Measurements from ENCODE around the gene IDI1.

The IDI1 gene

DNA sequence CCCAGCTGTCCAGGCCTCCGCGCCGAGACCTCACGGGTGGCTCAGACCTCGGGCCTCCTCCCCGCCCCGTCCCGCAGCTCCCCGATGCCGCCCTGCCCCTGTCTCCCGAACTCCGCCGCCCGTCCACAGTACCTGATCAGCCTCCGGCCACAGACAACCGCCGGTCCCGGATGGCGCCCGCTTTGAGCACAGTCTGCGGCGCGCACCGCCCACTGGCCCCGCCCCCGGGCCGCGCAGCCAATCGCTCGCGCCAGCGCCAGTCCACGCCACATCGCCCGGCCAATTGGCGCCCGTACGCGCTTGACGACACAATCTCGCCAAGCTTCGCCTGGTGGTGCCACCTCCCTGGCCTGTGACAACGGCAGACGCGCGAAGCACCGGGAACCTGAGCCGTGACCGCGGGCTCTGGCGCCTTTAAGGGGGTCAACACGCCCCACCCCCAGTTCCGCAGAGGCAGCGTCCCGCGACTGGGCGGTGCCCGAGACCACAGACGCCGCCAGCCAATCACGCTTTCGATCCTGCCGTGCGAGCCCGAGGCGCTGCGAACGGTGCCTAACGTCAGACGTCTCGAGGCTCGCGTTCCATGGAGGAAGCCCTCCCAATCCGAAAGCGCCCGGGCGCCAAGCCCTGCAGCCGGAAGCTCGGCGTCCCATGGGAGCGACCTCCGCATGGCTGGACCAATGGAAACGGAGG is at the start of gene IDI1:
Gene IDI1 (minus strand): TSS at position 388 of the 693 bp plus-strand sequence. CDS start 116 bp downstream, at position 272.
- Histone ChIP-seq H3K27ac (ENCODE audit: low read depth, low read length) (peak within 1 kb of the TSS; percentile 100), H3K36me3 (ENCODE audit: control insufficient read depth, insufficient read depth, low read length) (no peaks in the 10 kb centered on the region), H3K4me1 (ENCODE audit: control insufficient read depth, insufficient read depth, low read length) (peaks cover 14% of the 10 kb centered on the region), H3K4me3 (ENCODE audit: low read length) (peak within 1 kb of the TSS; percentile 96), H3K27me3 (ENCODE audit: control insufficient read depth, insufficient read depth, low read length) (no peaks in the 10 kb centered on the region), H3K9ac (ENCODE audit: low read length) (peak within 1 kb of the TSS; percentile 87)

DNA sequence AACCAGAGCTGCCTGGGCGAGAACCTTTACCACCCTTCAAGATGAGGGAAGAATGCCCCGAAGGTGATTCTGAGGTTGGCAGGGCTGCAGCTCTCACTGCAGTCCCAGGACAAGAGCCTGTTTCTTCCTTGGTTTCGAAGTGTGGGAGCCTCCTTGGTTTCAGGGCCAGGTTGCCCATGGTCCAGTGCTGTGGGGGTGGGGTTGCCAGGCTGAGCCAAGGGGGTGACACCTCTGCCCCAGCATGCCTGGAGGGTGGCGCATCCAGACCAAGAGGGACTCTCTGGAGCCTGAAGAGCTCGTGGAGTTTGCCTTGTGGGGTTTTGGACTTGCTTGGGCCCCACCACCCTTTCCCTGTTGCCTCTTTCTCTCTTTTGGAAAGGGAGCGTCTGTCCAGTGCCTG is 48.5 kb upstream of the IDI1 start:
- Histone ChIP-seq H3K27ac (ENCODE audit: low read depth, low read length) (no peak overlapping the region), H3K9ac (ENCODE audit: low read length) (no peak overlapping the region), H3K4me3 (ENCODE audit: low read length) (no peak overlapping the region), H3K27me3 (ENCODE audit: control insufficient read depth, insufficient read depth, low read length) (no peaks in the 10 kb centered on the region), H3K36me3 (ENCODE audit: control insufficient read depth, insufficient read depth, low read length) (peaks cover 25% of the 10 kb centered on the region), H3K4me1 (ENCODE audit: control insufficient read depth, insufficient read depth, low read length) (peaks cover 5% of the 10 kb centered on the region)

DNA sequence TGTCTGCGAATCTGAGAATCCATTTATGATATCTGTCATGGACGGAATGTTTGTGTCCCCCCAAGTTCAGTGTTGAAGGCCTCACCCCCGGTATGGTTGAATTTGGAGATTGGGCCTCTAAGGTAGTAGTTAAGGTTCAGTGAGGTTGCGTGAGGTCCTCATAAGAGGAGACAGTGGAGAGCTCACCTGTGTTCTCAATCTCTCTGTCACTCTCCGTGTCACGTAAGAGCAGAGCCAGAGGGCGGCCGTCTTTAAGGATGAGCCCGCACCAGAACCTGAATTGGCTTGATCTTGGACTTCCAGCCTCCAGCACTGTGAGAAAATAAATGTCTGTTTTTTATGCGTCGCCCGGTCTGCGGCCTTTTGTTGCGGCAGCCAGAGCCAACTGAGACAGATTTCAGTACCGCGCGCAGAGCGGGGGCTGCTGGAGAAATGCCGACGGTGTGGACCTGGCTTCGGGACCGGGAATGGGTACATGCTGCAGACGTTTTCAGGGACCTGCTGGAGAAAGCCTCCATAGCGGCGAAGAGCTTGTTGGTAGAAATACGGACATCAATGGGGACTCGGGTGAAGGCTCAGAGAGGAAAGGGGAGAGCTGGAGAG is 47.5 kb upstream of the IDI1 start:
- Histone ChIP-seq H3K36me3 (ENCODE audit: control insufficient read depth, insufficient read depth, low read length) (peaks cover 22% of the 10 kb centered on the region), H3K9ac (ENCODE audit: low read length) (no peak overlapping the region), H3K27ac (ENCODE audit: low read depth, low read length) (no peak overlapping the region), H3K27me3 (ENCODE audit: control insufficient read depth, insufficient read depth, low read length) (no peaks in the 10 kb centered on the region), H3K4me1 (ENCODE audit: control insufficient read depth, insufficient read depth, low read length) (peaks cover 5% of the 10 kb centered on the region), H3K4me3 (ENCODE audit: low read length) (no peak overlapping the region)

DNA sequence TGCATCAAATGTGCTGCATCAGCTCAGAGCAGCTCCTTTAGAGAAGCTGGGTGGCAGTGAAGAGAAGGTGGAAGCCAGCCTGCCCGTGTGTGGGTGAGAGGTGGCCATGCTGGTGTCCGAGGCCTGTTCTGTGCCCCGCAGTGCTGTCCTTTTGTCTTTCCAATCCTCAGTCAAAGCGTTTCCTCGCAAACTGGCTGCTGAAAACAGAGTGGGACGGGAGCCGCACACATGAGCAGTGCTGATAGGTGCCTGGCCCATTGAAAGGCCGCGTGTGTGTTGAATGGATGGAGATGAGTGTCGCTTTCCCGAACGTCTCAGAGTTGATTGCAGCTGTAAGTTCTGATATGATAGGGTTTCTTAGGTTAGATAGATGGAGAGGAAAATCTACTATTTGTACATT is 46.6 kb upstream of the IDI1 start:
- Histone ChIP-seq H3K4me3 (ENCODE audit: low read length) (no peak overlapping the region), H3K27me3 (ENCODE audit: control insufficient read depth, insufficient read depth, low read length) (no peaks in the 10 kb centered on the region), H3K9ac (ENCODE audit: low read length) (no peak overlapping the region), H3K4me1 (ENCODE audit: control insufficient read depth, insufficient read depth, low read length) (peaks cover 5% of the 10 kb centered on the region), H3K36me3 (ENCODE audit: control insufficient read depth, insufficient read depth, low read length) (peaks cover 26% of the 10 kb centered on the region), H3K27ac (ENCODE audit: low read depth, low read length) (no peak overlapping the region)

DNA sequence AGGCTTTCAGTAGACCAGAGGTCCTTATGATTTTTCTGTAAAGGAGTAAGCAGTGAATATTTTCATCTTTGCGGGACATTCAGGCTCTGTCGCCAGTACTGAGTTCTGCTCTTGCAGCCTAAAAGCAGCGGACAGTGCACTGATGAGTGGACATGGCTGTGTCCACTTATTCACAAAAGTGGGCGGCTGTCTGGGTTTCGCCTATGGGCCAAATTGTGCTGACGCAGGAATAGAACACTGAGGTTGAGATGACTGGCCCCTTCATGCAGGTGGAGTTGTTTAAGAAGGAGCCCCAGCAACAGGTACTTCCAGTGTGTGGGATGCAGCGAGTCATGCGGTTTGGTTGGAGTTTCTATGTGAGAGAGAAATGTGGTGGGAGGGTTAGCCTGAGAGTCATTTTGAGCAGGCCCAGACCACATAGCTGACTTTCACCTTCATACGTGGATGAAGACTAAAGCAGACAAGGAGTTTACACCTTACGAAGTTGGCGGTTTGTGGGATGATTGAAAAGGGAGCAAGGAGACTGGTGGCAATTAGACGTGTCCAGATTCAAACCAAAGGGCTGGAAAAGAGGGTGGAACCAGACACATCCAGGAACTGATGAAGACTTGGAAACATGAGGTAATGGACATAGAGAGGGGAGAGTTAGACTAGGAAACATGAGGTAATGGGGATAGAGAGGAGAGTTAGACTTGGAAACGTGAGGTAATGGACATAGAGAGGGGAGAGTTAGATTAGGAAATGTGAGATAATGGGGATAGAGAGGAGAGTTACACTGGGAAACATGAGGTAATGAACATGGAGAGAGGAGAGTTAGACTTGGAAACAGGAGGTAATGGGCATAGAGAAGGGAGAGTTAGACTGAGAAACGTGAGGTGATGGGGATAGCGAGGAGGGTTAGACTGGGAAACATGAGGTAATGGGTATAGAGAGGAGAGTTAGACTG is 45.5 kb upstream of the IDI1 start:
- H3K27me3 ChIP-seq (ENCODE audit: control insufficient read depth, insufficient read depth, low read length) = no peaks in the 10 kb centered on the region
- no peak overlapping the region for H3K9ac ChIP-seq (ENCODE audit: low read length)
- H3K36me3 ChIP-seq (ENCODE audit: control insufficient read depth, insufficient read depth, low read length) = peaks cover 25% of the 10 kb centered on the region

DNA sequence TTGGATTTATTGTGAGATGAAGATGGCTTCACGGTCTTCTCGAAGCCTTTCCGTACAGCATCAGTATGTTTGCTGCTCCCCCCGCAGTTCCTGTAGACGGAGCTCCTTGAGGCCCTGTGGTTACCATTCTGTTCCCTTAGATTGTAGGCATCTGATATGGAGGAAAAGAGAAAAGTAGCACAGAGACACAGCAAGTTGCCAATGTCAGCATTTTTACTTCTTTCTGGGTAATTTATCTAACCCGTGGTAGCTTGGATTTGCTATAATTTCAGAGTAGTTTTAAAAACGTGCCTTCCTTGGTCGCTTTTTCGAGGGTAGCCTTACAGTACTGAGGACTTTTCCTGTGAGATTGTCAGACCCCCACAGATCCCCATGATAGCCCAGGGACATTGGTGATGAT is 44.8 kb upstream of the IDI1 start:
- no peaks in the 10 kb centered on the region for H3K27me3 ChIP-seq (ENCODE audit: control insufficient read depth, insufficient read depth, low read length)
- peaks cover under 1% of the 10 kb centered on the region for H3K4me1 ChIP-seq (ENCODE audit: control insufficient read depth, insufficient read depth, low read length)
- peaks cover 32% of the 10 kb centered on the region for H3K36me3 ChIP-seq (ENCODE audit: control insufficient read depth, insufficient read depth, low read length)
- H3K9ac ChIP-seq (ENCODE audit: low read length) = no peak overlapping the region
- no peak overlapping the region for H3K4me3 ChIP-seq (ENCODE audit: low read length)
- no peak overlapping the region for H3K27ac ChIP-seq (ENCODE audit: low read depth, low read length)

More for the DNA sequence above, 45.5 kb upstream of the IDI1 start:
- Histone ChIP-seq H3K4me1 (ENCODE audit: control insufficient read depth, insufficient read depth, low read length) (peaks cover 5% of the 10 kb centered on the region), H3K27ac (ENCODE audit: low read depth, low read length) (no peak overlapping the region), H3K4me3 (ENCODE audit: low read length) (no peak overlapping the region)

DNA sequence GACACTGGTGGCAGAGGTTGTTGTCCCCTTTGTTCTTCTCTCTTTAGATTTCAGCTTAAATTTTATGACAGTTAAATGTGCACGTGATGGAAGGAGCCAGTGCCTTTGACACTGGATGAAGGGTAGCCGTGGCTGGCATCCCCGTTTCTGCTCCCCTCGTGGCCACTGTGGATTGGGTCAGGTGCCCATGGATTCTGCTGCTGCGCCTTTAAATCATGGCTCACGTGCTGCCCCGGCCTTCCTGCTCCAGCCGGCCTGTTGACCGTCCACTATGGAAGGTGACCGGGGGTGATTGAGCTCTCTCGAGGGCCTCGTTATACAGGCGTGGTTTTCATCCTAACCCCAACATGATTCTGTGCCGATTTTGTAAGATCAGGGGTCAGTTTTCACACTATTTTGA is 41.8 kb upstream of the IDI1 start:
- Histone ChIP-seq H3K27me3 (ENCODE audit: control insufficient read depth, insufficient read depth, low read length) (no peaks in the 10 kb centered on the region), H3K4me3 (ENCODE audit: low read length) (no peak overlapping the region), H3K36me3 (ENCODE audit: control insufficient read depth, insufficient read depth, low read length) (peaks cover 40% of the 10 kb centered on the region), H3K4me1 (ENCODE audit: control insufficient read depth, insufficient read depth, low read length) (no peaks in the 10 kb centered on the region), H3K9ac (ENCODE audit: low read length) (no peak overlapping the region), H3K27ac (ENCODE audit: low read depth, low read length) (no peak overlapping the region)

DNA sequence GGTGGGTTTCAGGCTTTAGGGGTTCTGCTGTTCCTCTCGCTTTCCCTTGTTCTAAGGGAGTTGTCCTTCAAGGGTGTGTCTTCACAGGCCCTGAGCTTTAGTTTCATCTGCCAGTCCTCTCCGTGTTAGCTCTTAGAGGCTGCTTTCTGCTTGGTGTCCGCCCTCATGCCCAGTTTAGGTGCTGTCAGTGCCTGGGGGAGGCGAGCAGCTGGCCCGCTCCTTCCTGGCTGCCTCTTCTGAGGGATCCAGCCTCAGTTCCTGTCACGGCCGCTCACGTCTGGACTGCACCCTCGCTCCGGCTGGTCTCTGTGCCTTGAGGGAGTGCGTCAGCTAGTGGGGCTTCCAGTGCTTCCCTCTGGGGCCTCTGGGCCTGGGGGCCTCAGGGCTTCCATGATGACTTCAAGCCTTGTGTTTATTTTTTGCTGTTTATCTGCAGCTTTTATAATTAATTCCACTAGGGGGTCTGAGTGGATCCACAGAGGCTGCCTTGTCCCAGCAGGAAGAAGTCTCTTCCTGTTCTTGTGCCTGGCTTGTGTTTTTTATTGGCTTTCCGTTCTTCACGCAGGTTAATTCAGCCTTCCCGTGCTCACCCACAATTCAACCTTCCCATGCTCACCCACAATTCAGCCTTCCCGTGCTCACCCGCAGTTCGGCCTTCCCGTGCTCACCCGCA is 40.2 kb upstream of the IDI1 start:
- Histone ChIP-seq H3K27ac (ENCODE audit: low read depth, low read length) (no peak overlapping the region), H3K36me3 (ENCODE audit: control insufficient read depth, insufficient read depth, low read length) (peaks cover 42% of the 10 kb centered on the region), H3K27me3 (ENCODE audit: control insufficient read depth, insufficient read depth, low read length) (no peaks in the 10 kb centered on the region), H3K9ac (ENCODE audit: low read length) (no peak overlapping the region), H3K4me1 (ENCODE audit: control insufficient read depth, insufficient read depth, low read length) (no peaks in the 10 kb centered on the region), H3K4me3 (ENCODE audit: low read length) (no peak overlapping the region)

DNA sequence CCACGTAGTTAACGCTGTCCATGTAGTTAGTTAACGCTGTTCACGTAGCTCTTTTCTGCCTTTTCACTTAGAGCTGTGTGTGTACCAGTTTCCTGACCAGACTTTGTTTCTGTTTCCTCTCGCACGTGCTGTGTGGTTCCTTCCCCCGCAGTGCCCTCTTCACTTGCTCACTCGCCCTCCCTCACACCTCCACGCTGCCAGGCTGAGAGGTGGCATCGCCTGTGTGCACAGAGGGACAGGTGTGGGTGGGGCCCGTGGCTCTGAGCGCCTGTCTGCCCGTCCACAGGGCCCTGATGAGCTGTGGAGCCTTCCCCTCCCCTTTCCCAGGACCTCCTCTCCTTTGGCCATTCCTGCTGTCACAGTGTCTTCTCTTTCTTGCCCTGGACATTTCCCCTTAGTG is 37.9 kb upstream of the IDI1 start:
- H3K36me3 ChIP-seq (ENCODE audit: control insufficient read depth, insufficient read depth, low read length) = peaks cover 47% of the 10 kb centered on the region

DNA sequence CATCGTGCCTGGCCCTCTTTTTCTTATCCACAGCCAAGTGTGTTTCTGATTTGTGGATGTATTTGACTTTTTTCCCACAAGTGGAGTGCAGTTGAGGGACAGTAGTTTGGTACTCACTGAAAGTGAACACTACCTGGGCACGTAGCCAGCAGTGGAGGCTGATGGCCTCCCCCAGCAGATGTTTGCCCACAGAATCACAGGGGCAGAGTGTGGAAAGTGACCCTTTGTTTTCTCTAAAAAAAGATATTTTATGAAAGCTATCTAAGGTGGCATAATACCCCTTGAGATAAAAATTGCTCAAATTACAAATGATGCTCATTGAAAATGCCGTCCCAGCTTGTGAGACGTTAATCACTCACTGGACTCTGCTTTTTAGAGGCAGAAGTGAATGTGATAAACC is 36.3 kb upstream of the IDI1 start:
- Histone ChIP-seq H3K4me3 (ENCODE audit: low read length) (no peak overlapping the region), H3K36me3 (ENCODE audit: control insufficient read depth, insufficient read depth, low read length) (peaks cover 36% of the 10 kb centered on the region)

More for the DNA sequence above, 37.9 kb upstream of the IDI1 start:
- Histone ChIP-seq H3K27me3 (ENCODE audit: control insufficient read depth, insufficient read depth, low read length) (no peaks in the 10 kb centered on the region), H3K4me3 (ENCODE audit: low read length) (no peak overlapping the region), H3K9ac (ENCODE audit: low read length) (no peak overlapping the region), H3K27ac (ENCODE audit: low read depth, low read length) (no peak overlapping the region), H3K4me1 (ENCODE audit: control insufficient read depth, insufficient read depth, low read length) (no peaks in the 10 kb centered on the region)

DNA sequence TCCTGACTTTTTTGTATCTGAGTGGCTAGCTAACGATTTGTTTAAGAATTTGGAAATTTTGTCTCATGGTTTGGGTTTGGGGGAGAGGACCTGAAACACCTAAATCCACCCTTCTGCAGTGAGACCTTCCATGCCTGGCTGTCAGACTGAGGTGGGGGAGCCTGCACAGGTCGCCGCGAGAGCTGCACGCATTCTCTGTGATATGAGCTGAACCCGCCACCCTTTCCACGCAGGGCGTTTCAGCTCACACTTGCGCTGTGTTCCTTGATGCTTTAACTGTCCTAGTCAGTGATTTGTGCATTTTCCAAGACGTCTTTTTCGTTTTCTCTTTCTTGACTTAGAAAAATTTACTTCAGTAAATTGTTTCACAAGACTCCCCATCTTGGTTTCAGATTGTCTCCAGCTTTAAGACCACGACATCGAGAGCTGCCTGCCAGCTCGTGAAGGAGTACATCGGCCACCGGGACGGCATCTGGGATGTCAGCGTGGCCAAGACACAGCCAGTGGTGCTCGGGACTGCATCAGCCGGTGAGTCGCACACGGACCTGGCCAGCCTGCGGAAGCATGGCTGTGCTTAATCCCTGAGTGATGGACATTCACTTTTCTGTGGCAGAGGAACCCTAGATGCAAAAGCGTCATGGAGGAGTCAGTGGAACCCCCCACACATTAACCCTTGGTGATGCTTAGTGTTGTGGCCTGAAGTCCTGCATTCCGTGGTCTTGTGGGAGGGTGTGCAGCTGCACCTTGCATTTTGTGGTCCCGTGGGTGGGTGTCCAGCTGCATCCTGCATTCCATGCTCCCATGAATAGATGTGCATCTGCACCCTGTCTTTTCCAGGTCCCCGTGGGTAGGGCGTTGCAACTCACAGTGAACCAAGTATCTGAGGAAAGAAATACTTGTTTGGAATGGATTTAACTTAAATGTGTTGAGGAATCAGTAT is 35.4 kb upstream of the IDI1 start:
- Histone ChIP-seq H3K9ac (ENCODE audit: low read length) (no peak overlapping the region), H3K4me1 (ENCODE audit: control insufficient read depth, insufficient read depth, low read length) (no peaks in the 10 kb centered on the region), H3K27ac (ENCODE audit: low read depth, low read length) (no peak overlapping the region), H3K36me3 (ENCODE audit: control insufficient read depth, insufficient read depth, low read length) (peaks cover 39% of the 10 kb centered on the region), H3K27me3 (ENCODE audit: control insufficient read depth, insufficient read depth, low read length) (no peaks in the 10 kb centered on the region), H3K4me3 (ENCODE audit: low read length) (no peak overlapping the region)

More for the DNA sequence above, 36.3 kb upstream of the IDI1 start:
- H3K27me3 ChIP-seq (ENCODE audit: control insufficient read depth, insufficient read depth, low read length) = no peaks in the 10 kb centered on the region
- no peaks in the 10 kb centered on the region for H3K4me1 ChIP-seq (ENCODE audit: control insufficient read depth, insufficient read depth, low read length)
- H3K9ac ChIP-seq (ENCODE audit: low read length) = no peak overlapping the region
- H3K27ac ChIP-seq (ENCODE audit: low read depth, low read length) = no peak overlapping the region
